OCI-LY7 (cell line): ENCODE measurements around the gene REX1BD. TPM values are rescaled to one million over a fixed set of nuclear protein-coding genes. Genes with fewer than 3 reads are reported as not detected.
A peak's percentile ranks its signal among the peaks of the same experiment; 100 is the strongest.

Source experiments
- BruUV-seq: library from RNA; stranded (reverse); fragments of 400-500 nt; replicated peaks from 2 replicates; lab custom pipeline; 2021; lab: Mats Ljungman, UMichigan
- CTCF ChIA-PET: fragments of 300-600 bp; sonication (Branson Sonifier 250); formaldehyde crosslinking; loops from one replicate; lab custom pipeline; 2022; ENCODE audit warnings: antibody characterized with exemption; ENCODE audit not compliant: unreplicated experiment; lab: Charles Lee
- POLR2A ChIA-PET: fragments of 300-600 bp; sonication (Branson Sonifier 250); formaldehyde crosslinking; loops from one replicate; lab custom pipeline; 2022; ENCODE audit warnings: antibody characterized with exemption; lab: Charles Lee
- DNase-seq: peaks from one replicate; pipeline ENCODE4 v3.0.0-alpha.2; 2015; ENCODE audit warnings: low spot score
- H2AFZ ChIP-seq: fragments of 200-600 bp; sonication (generic), shearing (Covaris generic); 2 replicates; pipeline ENCODE4 v1.6.1; 2014; ENCODE audit warnings: mild to moderate bottlenecking, antibody characterized with exemption, low read length, moderate library complexity
- H3K27ac ChIP-seq: fragments of 200-600 bp; sonication (generic); 2 replicates; pipeline ENCODE4 v1.5.1; 2014; ENCODE audit warnings: mixed run types, low read depth, mild to moderate bottlenecking, moderate library complexity, low read length, inconsistent platforms; ENCODE audit not compliant: poor library complexity, severe bottlenecking
- H3K36me3 ChIP-seq: fragments of 200-600 bp; sonication (generic); 2 replicates; pipeline ENCODE4 v1.6.1; 2014; ENCODE audit warnings: mild to moderate bottlenecking, antibody characterized with exemption, low read length, moderate library complexity, mixed read lengths; ENCODE audit not compliant: insufficient read depth
- H3K4me1 ChIP-seq: fragments of 200-600 bp; sonication (generic); 2 replicates; pipeline ENCODE4 v1.5.1; 2014; ENCODE audit warnings: mild to moderate bottlenecking, low read length; ENCODE audit not compliant: insufficient read depth, poor library complexity, severe bottlenecking
- H3K4me2 ChIP-seq: fragments of 200-600 bp; sonication (generic); 2 replicates; pipeline ENCODE4 v1.6.1; 2014; ENCODE audit warnings: mild to moderate bottlenecking, low read length
- H3K4me3 ChIP-seq: fragments of 200-600 bp; sonication (generic); 2 replicates; pipeline ENCODE4 v1.5.1; 2014; ENCODE audit warnings: mild to moderate bottlenecking, low read depth, low read length; ENCODE audit not compliant: poor library complexity, severe bottlenecking
- H3K79me2 ChIP-seq: fragments of 200-600 bp; sonication (generic); 2 replicates; pipeline ENCODE4 v1.6.1; 2016; ENCODE audit warnings: low read depth, mild to moderate bottlenecking, low read length, moderate library complexity, mixed read lengths; ENCODE audit not compliant: insufficient read depth
- H3K9me2 ChIP-seq: fragments of 200-600 bp; sonication (generic); 2 replicates; pipeline ENCODE4 v1.6.1; 2016; ENCODE audit warnings: mild to moderate bottlenecking, low read length, mixed read lengths; ENCODE audit not compliant: insufficient read depth
- H3K9me3 ChIP-seq: fragments of 200-600 bp; sonication (generic); 2 replicates; pipeline ENCODE4 v1.6.1; 2014; ENCODE audit warnings: mild to moderate bottlenecking, mixed run types, low read length, mixed read lengths
- H4K20me1 ChIP-seq: fragments of 200-600 bp; sonication (generic); 2 replicates; pipeline ENCODE4 v1.6.1; 2014; ENCODE audit warnings: mild to moderate bottlenecking, antibody characterized with exemption, low read length, moderate library complexity, mixed read lengths; ENCODE audit not compliant: insufficient read depth
- CTCF ChIP-seq: fragments of 200-600 bp; sonication (generic); conservative IDR thresholded peaks from 2 replicates; pipeline ENCODE4 v1.5.1; 2014; ENCODE audit warnings: mild to moderate bottlenecking, antibody characterized with exemption, low read length, moderate library complexity, mixed read lengths
- EZH2phosphoT487 ChIP-seq: fragments of 200-600 bp; sonication (generic); IDR thresholded peaks from 2 replicates; pipeline ENCODE4 v1.6.1; 2018; ENCODE audit warnings: low read depth, borderline replicate concordance, mild to moderate bottlenecking, mixed run types, antibody characterized with exemption, low read length, moderate library complexity, mixed read lengths
- intact Hi-C: fragments of 100-400 bp; cut with micrococcal nuclease; formaldehyde crosslinking; loops from one replicate; pipeline ENCODE4 v1.10.0; 2022; ENCODE audit not compliant: unreplicated experiment
- total RNA-seq, 2 experiments: library from RNA; depleted of rRNA in 1 of 2; stranded (reverse); fragments of >200 nt in 1 of 2; shearing (Covaris generic) in 1 of 2; gene quantifications; 2 replicates each; pipeline ENCODE4 v1.2.3, GENCODE V29; 2014 to 2022

Gene REX1BD
- total RNA-seq, 2 experiments from 2014 or later: 88.8 to 126 TPM

DNA sequence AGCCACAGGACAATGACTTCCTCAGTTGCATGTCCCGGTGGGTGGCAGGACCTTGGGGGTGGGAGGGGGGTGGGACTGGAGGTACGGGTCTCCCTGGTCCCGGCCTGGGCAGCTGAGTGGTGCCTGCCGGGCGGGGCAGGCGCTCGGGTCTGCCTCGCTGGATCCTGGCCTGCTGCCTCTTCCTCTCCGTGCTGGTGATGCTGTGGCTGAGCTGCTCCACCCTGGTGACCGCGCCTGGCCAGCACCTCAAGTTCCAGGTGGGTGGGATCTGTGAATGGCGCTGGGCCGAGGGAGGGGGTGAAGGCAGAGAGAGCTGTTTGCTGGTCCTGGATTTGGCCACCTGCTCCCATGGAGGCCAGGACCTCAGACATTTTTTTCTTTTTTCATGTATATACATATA lies 29.6 kb downstream of the REX1BD start:
- BruUV-seq: no TSS peak
- H3K79me2 ChIP-seq: no peaks in the 10 kb centered on the region
- TF ChIP-seq EZH2phosphoT487: no peak
- no peak for TF ChIP-seq CTCF

GRCh38 chr19:18620311-18620710 lies 31.7 kb downstream of the REX1BD start:
- intact Hi-C loops: no loop called here
- peaks cover 26% of the 10 kb centered on the region for H3K4me1 ChIP-seq
- no peaks in the 10 kb centered on the region for H3K79me2 ChIP-seq
- ChIA-PET CTCF (interaction anchor here (0.8 kb wide), 1 partner anchor 63 kb away, joined by 4 read pairs; the partner anchor contains the start of gene CRTC1), POLR2A (interaction anchor here (0.7 kb wide), 1 partner anchor 8 kb away, joined by 4 read pairs; no protein-coding TSS in a partner anchor)
- TF ChIP-seq EZH2phosphoT487 (no peak), CTCF (no peak)
- no peak overlapping the region; the same call in 1 of the 2 replicates for H2AFZ ChIP-seq
- no TSS peak for BruUV-seq
- no peak overlapping the region for H3K27ac ChIP-seq
- no peaks in the 10 kb centered on the region for H3K9me2 ChIP-seq
- no peaks in the 10 kb centered on the region for H3K36me3 ChIP-seq
- peak overlapping the region; percentile 38; the same call in 1 of the 2 replicates for H3K4me2 ChIP-seq
- no peak for DNase-seq
- H3K4me3 ChIP-seq: no peak overlapping the region
- H3K9me3 ChIP-seq: no peaks in the 10 kb centered on the region
- no peaks in the 10 kb centered on the region for H4K20me1 ChIP-seq

More for the DNA sequence above, 29.6 kb downstream of the REX1BD start:
- Histone ChIP-seq H3K9me3 (no peaks in the 10 kb centered on the region), H3K9me2 (no peaks in the 10 kb centered on the region), H3K36me3 (no peaks in the 10 kb centered on the region), H3K4me2 (no peak overlapping the region), H3K4me1 (peaks cover 26% of the 10 kb centered on the region), H2AFZ (no peak overlapping the region), H3K4me3 (no peak overlapping the region), H4K20me1 (no peaks in the 10 kb centered on the region), H3K27ac (no peak overlapping the region)
- intact Hi-C loops: no loop called here
- no peak for DNase-seq
- ChIA-PET POLR2A (no interaction called here), CTCF (no interaction called here)

- Histone ChIP-seq H4K20me1 (no peaks in the 10 kb centered on the region), H3K4me2 (peak overlapping the region; percentile 38), H3K79me2 (no peaks in the 10 kb centered on the region), H3K36me3 (no peaks in the 10 kb centered on the region), H2AFZ (peak overlapping the region; percentile 10; the same call in 1 of the 2 replicates), H3K27ac (peak overlapping the region; percentile 52), H3K4me1 (peaks cover 26% of the 10 kb centered on the region), H3K9me2 (no peaks in the 10 kb centered on the region), H3K9me3 (no peaks in the 10 kb centered on the region), H3K4me3 (no peak overlapping the region)
- CTCF ChIA-PET: interaction anchor here (0.9 kb wide), 1 partner anchor 8 kb away, joined by 4 read pairs; no protein-coding TSS in a partner anchor
- POLR2A ChIA-PET: interaction anchor here (0.6 to 1.8 kb wide), 4 partner anchors 32 to 282 kb away, joined by 3 to 10 read pairs (median 4); partner anchors contain the start of gene REX1BD
- TF ChIP-seq CTCF: no peak
- no peak for TF ChIP-seq EZH2phosphoT487
- DNase-seq: no peak
- no TSS peak for BruUV-seq
- intact Hi-C loops: no loop called here
Observed at GRCh38 chr19:18620902-18621301, 32.3 kb downstream of the REX1BD start.
